HG02588 (cell line): ENCODE results near the gene CELSR3.

Experiments
- ATAC-seq: cut with Tn5 transposase; IDR thresholded peaks from one replicate; pipeline ENCODE4 v1.9.1; 2021; ENCODE audit warnings: mild to moderate bottlenecking, moderate library complexity; ENCODE audit not compliant: unreplicated experiment

Gene CELSR3

DNA sequence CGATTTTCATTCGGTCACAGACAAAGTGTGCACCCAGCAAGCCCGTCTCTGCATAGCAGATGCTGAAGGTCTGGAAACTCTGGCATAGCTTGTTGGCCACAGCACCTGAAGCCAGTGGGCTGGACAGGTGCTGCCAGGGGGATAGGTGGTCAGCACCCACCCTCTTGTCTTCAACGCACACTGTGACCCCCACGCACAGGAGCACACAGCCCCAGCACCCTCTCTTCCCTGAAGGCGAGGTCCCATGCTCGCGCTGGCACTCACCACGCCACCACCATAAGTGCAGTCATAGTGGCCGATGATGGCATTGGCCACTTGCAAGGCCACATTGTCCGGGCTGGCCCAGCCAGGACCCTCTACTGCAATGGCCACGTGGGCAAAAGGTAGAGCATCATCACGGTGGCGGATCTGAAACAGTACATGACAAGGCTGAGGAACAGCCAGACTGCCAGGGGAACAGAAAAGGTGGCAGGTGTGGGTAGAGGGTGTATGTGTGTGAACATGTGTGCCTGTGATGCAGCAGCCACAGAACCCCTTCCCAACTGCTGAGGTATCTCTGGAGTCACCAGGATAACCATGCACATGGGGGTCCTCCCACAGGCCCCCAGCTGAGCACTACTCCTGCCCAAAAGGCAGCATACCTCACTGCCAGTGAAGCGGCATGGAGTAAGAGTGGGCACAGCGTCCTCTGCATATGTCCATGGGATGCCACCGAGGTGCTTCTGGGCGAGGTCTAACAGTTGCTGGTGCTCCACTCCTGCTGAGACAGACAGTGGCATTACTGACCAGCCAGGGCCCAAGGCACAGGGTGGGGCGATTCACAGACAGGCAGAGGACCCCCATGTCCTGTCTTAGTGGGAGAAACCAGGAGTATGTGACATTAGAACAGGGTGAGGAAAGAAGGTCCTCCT lies 61.7 kb downstream of the CELSR3 start:
- ATAC-seq: no peak

DNA sequence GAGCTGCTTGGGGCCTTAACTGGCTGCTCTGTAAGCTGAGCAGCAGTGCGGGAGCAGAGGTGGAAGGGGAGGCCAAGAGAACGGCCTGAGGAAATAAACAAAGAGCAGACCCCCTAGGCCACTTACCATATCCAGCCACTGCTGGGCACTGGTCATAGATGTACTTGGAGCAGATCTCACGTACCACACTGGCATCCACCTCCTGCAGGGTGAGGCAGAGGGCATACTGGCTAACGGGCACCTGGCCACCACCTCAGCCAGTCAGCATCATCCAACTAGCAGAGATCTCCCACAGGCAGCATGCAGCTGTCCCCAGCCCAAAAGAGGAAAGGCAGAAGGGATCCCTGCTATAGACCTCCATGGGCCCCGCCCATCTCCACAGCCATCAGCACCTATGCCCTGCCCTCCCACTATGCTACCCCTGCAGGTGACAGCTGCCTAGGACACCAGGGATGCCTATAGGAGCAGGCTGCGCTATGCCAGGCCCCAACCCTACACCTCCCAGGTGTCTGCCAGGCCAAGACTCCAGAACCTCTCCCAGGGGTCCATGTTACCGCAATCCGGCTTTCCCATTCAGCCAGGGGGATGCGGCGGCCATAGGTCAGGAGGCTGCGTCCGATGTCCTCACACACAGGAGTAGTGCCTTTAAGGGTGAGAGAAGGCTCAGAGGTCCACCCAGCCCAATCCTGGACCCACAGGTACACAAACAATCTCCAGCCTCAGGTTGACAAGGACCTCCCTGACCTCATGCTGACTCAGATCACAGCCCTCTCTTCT lies 63.0 kb downstream of the CELSR3 start:
- no peak for ATAC-seq

DNA sequence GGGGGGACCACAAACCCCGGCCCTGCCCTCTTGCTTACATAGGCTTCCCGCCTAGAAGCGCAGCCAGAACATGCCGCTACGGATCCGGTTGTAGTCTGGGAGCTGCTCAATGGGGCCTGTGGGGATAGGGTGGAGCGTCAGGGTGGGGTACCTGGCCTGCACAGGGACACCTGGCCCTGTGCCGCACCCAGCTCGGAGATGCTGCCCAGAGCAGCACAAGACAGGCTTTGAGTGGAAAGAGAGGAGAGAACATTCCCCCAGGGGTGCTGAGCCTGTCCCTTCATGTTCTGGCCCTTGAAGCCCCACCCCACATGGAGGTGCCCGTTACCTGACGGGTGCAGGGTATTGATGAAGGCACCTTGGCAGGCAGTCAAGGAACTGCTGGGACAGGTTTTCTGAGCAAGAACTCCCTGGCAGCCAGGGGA lies 63.6 kb downstream of the CELSR3 start:
- ATAC-seq: no peak

DNA sequence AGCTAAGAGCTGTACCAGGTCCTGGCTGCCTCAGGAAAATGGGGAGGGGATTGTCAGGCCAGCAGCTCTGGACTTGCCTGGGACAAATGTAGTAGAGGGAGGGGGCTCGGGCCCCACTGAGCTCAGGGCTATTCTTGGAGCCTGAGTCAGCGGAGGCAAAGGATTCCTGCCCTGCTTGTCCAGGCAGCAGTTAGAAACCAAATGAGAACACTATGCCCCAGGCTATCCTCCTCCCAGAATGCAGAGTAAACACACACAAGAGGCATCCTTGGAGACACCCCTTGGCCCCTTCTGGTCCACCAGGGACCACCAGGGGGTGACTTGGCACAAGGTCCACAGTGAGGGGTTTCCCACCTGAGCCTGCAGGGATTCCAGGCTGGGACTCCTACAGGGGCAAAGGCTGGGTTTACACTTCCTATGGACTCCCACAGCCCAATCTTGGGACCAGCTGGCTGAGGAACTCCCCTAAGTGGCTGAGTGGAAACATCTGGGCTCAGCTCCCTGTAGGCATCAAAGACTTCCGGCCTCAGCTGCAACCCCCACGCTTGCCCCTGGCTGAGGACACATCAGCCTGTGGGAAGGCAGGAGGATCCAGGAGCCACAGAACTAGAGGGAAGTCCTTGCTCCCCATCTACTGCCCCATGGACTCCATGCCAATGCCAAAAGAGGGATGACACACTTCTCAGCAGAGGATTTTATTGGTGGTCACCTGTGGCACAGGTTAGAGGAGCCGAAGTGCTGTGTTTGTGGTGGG lies 64.2 kb downstream of the CELSR3 start:
- ATAC-seq: no peak

DNA sequence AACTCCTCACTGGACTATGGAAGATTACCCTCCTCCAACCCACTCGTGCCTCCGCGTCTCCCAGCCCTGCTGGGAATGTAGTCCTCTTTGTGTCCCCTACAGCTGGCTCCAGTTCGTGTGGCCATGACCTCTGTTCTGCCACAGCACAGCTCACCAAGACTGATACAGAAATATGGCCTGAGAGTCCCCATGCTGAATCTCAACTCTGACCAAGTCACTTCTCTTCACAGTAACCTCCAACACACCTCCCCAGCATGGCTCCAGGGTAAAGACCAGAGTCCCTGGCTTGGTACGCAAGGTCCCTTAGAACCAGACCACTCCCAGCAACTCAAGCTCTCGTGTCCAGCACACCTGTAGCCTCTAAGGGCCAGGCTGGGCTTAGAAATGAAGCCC lies 65.3 kb downstream of the CELSR3 start:
- ATAC-seq: no peak

DNA sequence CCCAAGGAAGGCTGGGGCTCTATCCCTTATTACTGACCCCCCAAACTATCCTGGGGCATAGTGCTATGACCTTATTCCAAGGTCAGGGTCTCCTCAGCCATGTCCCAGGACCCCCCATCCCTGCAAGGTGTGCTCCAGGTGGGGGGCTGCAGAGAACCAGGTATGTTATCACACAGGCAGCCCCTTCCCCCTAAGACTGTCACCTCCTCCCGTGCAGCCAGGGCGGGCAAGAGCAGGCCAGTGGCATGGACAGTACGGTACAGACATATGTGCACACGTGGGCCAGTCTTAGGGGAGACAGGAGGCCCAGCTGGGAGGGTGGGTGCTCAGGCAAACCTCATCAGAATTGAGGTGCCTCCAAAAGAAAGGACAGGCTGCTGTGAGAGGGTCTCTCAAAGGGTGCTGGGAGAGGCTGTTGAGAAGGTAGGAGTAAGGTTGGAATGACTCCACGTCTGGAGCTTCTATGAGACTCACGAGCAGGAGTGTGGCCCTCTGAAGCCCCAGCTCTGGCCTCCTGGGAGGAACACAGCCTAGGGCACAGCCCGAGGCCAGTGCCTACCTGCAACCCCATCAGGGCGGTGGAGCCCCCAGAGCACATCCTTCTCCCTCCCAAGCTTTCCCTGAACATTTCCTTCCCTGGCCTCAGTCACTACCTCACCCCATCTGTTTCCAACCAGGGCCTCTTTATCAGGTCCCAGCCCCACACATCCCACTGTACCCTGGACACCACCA lies 65.8 kb downstream of the CELSR3 start:
- no peak for ATAC-seq

DNA sequence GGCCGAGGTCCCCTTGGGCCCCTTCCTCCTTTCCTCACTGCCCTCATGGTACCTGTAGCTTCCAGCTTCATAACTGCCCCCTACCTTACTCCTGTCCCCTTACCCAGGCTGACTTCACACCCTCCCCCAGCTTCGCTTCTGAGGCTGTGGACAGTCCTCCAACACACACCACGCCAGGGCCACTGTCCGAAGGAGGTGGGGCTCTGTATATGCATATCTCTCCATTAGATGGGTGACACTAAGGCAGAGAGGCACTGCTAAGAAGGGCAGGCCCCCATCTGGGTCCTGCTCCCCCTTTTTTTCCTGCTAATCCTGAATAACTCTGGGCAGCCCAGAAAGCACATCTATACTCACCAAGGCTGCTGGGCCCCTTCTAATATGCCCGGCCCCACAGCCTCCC lies 66.5 kb downstream of the CELSR3 start:
- ATAC-seq: no peak

DNA sequence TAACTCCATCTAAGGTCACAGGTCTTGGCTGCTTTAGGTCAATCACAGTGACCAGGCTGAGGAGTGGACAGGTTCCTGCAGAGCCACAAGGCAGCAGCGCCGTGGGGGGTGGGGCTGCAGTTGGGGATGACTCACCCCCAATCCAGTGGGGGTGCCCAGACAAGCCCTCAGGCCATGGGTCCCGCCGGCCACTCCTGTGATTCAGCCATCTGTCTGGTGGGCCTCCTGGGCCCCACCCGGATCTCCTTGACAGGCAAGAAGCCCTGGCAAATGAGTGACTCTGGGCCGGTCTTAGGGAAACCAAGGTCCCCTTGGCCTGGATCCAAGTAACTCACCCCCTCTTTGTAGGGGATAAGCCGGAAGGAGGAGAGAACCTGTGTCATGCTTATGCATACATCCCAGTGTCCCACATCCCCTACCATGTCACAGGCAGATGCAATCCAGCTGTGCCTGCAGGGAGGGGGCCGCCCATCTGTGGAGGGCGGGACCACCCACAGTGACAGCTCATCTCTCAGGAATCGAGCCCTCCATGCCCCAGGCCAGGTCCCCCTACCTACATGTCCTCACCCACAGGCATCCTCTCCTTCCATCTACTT lies 67.1 kb downstream of the CELSR3 start:
- ATAC-seq: no peak

DNA sequence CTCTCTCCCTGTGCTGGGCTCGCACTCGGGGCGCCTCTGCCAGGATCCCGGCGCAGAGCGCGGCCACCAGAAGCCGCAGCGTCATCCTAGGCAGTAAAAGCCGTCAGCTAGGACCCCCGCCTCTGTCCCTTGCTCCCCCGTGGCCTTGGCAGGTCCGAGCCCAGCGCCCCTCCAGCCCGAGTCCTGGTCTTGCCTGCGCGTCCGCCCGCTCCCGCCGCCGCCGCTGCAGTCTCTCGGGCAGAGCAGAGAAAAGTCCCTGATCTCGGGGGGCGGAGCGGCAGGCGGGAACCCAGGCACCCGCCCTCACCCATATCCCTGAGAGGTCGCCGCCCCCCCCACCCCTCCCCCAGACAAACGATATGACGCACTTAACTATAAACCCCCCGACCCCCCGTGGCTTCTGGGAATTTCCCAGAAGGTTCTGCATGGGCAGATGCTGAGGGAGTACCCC lies 67.6 kb downstream of the CELSR3 start, which contains the start of gene COL7A1:
TSS of gene COL7A1 (minus strand) at position 255 of the 451 bp plus-strand sequence. CDS start at position 85, 170 bp downstream.
- ATAC-seq: no peak

DNA sequence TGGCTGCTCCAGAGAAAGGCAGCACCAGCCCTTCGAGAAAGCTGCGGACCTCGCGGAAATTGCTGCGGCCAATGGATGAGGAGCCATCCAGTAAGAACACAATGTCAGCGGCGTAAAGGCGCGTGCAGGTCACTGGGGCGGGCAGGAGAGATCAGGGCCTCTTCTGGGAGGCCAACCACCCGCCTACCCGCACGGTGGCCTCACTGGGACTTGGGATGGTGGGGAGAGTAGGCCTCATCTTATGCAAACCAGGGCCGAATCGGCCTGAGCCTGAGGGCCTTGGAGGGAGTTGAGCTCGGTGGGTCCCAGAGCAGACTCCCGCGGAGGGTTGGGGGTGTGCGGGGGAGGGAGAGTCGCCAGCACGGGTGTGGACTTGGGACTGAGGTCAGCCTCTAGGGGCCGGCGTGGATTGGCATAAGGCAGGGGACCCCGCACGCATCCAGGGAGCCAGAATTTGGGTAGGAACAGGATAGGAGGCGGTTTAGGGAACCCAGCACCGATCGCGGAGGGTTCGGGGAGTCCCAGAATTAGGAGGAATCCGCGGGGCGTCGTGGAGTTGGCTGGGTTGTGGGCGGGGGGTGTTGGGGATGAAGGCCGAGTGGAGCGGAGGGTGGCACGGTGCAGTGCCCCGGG lies 68.2 kb downstream of the CELSR3 start:
- no peak for ATAC-seq

DNA sequence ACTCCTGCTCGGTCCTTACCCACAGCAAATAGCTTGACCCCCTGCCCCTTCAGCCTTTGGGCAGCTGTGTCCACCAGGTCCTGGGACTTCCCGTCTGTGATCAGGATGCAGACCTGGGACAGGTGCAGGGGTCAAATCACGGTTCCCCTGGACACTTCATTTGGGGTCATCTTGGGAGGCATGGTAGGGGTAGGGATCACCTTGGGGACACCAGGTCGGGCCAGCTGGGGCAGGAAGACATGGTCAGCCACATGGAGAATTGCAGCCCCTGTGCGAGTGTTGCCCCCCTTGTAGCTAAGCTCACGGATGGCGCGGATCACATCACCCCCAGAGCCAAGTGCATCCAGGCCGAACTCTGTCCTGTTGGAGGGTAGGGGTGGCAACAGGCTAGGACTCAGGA lies 69.3 kb downstream of the CELSR3 start:
- no peak for ATAC-seq

DNA sequence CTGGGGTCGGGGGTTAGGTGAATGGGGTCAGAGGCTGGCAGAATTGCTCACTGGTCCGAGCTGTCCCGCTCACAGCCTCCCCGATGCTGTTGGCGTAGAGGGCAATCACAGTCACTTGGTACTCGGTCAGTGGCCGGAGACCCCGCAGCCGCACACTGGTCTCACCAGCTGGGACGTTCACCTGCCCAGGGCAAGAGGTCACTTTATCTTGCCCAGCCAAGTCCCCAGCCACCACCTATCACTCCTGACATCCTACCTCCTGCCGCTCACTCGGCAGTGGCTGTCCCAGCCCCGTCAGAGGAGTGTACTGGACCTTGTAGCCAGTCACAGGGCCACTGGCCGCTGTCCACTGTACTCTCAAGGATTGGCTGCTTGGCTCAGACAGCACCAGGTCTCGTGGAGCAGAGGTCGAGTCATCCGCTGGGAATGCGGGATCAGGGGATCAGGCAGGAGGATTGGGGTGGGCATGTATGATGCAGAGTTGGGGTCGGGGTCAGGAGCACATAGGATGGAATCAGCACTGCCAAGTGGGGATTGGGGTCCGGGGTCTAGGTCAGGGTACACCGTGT lies 70.1 kb downstream of the CELSR3 start:
- no peak for ATAC-seq

DNA sequence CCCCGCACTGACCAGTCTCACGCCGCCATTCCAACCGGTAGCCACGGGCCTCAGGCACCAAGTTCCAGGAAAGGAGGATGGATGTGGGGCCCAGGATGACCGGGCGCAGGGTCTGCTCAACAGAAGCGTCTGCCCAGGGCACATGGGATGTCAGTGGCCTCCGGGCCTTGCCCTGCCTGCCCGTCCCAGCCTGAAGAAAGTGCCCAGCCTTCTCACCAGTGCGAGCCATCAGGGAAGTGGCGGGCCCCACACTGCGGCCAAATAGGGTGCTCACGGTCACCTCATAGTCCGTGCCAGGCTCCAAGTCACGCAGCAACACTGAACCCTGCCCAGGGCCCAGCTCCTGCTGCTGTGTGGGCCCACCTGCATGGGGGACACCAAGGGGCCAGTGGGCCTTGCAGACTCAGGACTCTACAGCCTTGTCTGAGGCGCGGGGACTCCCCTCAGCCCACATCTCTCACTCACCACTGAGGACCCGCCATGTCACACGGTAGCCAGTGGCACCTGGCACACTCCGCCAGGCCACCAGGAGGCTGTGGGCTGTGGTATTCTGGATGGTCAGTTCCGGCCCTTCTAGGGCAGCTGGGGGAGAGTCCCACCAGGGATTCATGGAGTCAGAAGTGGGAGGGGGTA lies 70.7 kb downstream of the CELSR3 start:
- ATAC-seq: no peak

DNA sequence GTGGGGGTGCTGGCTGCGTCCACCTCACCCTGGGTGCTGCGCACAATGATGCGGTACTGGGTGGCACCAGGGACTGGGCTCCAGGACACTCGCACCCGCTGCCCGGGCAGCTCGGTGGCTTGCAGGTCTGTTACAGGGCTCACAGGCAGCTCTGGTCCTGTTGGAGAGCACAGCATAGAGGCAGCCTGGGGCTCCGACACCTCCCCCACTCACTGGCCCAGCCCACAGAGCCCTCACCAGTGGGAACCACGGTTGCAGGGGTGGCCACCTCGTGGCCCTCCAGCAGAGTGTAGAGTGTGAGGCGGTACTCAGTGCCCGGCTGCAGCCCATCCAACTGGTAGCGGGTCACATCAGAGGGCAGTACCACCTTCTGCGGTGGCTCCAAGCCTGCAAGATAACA lies 71.2 kb downstream of the CELSR3 start:
- ATAC-seq: no peak

DNA sequence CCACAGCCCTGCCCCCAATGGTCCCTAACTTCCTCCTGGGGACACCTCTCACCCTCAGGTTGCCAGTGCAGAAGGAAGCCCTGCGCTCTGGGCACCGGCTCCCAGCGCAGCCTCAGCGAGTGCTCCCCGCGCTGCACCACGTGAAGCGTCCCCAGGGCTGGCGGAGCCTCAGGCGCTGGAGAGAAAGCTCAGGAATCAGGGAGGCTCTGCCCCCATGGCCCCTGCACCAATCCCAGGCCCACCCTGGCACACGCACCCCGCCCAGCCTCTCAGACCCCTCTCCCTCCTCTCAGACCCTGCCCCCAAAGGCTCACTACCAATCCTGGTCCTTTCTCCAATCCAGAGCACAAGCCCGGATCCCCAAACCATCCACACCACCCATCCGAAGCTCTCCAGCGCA lies 74.5 kb downstream of the CELSR3 start:
- ATAC-seq: no peak

DNA sequence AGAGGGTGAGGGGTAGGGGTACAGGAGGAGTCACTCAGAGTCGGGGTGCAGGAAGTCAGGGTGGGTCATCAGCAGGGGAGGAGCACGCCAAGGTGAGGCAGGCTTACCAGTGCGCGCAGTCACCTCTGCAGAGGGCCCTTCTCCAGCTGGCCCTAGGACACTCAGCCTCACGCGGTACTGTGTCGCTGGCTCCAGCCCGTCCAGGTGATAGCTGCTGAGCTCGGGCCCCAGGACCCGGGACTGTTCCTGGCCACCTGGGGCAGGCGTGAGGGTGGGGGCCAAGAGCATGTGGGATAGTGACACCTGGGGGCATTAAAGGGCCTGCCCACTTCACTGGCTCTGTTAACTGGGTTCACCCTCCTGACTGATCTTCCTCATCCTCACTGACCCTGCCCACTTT lies 75.0 kb downstream of the CELSR3 start:
- no peak for ATAC-seq
